Adipose tissue (tissue), 3 donors: ENCODE results near the gene OR52B2. TPM values are rescaled to one million over a fixed set of nuclear protein-coding genes. Genes with fewer than 3 reads are reported as not detected.

Experiments used
- H3K27ac ChIP-seq: one replicate; pipeline ENCODE4 v1.5.1; 2013; ENCODE audit warnings: low read depth, low read length
- WGBS, 3 donors: extraction: QIAGEN DNeasy Blood & Tissue Kit; methylation state at CpG; one replicate each; pipeline ENCODE4 v1.1.7; 2013; 5-methylcytosine and 5-hydroxymethylcytosine counted together
- polyA plus RNA-seq, 3 donors: library from polyadenylated mRNA; stranded (reverse); fragments of 200-250 nt; gene quantifications; one replicate each; pipeline ENCODE4 v1.2.3, GENCODE V29; 2013
- donor health status: healthy with polysubstance abuse.
- donor health status: Bipolar disorder and iron deficiency.
- donor health status: healthy.

Gene OR52B2
- polyA plus RNA-seq = not detected

DNA sequence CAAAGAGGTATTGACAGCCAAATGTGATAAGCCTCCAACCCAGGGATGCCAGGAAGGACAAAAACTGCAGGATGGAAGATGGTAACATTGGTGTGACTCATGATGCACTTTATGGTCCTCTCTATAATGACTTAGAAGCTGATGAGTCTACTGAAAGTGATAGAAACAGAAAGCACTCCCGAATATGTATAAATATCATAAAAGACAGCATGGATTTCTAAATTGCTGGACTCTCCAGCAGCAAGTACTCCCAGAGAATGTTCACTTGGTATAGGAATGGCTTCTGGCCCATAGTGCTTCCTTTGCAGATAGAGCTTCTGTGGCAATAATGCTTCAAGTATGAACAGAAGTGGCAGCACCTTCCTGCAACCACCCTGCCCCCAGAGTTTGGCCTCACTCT, at the start of gene OR52B2:
Gene OR52B2 (minus strand): TSS at position 101 of the 400 bp plus-strand sequence. CDS start 0 bp downstream, at position 101.
- no peak within 1 kb of the TSS for H3K27ac ChIP-seq
- 75 to 87% (median 83%) methylated on average over 1 of the region's 1 CpG for WGBS, 3 donors

DNA sequence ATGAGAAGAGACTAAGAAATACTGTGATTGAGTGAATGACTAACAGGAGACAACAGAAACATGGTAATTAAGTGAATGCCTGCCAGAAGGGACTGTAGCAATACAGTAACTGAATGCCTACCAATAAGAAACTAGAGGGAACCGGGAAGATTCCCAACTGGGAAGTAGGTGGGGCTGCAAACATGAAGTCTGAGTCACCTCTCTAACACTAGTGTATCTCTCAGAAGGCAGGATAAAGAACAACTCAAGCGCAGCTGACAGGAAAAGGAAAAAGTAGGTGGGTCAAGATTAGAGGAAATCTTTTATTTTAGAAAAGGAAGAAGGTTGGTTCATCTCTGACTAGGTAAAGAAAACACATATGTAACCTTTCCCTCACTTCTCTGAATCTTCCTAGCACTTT, 49.2 kb upstream of the OR52B2 start:
- no peak overlapping the region for H3K27ac ChIP-seq
- WGBS, 3 donors = 33 to 69% (median 44%) methylated on average over 2 of the region's 2 CpGs

DNA sequence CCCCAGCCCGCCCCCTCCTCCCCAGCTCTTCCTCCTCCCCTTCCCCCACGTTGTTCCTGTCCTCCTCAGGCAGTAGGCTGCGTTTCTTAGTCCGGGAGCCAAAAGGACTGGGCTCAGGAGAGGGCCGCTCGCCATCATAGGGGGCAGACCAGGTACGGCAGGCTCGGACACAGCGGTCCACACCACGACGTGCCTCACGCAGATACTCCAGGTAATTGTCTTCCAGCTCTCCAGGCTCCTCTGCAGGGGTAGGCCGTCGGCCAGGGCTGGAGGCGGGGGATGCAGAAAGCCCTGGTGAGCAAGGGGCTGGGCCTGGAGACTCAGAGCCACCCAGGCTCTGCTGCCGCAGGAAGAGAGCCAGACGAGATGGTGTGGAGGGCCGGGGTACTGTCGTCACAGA, 47.6 kb upstream of the OR52B2 start:
- H3K27ac ChIP-seq = no peak overlapping the region
- 89 to 94% (median 93%) methylated on average over 18 to 19 of the region's 19 CpGs for WGBS, 3 donors

DNA sequence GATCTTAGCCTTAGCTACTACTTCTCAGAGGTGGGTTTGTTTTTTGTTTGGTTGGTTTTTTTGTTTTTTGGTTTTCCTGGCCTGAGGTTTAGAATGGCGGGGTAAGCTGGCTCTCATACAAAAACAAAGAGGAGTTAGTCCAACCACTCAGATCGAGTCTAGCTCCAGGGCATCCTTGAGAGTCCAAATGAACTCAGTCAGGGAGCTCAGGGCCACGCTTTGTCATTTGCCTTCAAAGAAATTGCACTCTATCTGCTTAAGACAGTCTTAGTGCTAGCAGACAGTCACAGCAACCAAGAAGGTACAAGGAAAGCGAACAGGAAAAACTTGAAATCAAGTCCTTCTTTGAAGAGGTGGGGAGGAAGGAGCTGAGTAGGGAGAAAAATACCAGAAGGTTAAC, 46.4 kb upstream of the OR52B2 start:
- 91 to 95% (median 93%) methylated on average over 4 of the region's 4 CpGs for WGBS, 3 donors

DNA sequence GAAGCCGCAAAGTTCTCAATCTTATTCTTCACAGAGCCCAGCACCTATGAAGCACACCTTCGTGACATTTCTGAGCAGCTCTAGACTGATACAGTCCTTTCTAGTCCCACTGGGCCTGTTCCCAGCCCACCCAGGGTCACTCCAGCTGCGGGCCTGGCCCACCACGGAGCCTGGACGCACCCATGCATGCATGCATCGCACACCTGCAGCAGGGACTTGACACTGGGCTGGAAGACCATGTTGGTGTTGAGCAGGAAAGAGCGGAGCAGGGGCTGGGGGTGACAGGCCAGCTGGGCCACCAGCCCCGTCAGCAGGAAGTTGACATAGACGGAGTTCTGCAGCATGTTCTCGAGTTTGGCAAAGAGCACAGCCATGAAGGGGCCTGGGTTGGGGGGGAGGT, 44.4 kb upstream of the OR52B2 start:
- no peak overlapping the region for H3K27ac ChIP-seq
- WGBS, 3 donors = 95 to 98% (median 96%) methylated on average over 10 of the region's 10 CpGs

More for the DNA sequence above, 46.4 kb upstream of the OR52B2 start:
- no peak overlapping the region for H3K27ac ChIP-seq

DNA sequence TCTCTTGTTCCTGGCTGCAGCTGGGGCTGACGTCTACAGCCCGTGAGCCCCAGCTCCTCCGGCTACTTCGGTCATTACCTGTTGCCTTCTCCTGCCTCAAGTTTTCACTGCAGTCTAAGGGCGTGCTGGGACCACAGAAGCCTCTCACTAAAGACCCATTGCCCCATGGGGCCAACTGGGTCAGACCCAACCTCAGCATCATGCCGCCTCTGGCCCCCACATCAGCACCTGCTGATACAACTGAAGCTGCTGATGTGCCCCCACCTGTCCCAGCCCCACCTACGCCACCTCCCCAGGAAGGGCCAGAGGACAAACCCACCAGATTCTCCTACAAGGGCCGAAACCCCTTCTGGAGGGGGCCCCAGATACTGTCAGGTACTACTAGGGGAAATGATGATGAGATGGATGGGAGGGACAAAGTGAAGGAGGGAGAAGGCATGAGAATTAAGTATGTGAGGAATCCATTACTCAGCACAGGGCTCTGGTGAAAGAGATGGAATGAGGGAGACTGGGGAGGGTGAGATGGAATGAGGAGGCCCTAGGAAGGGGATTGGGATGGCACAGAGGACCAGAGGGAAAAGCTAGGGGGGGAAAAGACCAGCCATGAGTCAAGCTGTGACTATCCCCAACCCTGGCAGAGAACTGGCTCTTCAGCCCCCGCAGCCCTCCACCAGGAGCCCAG, 40.3 kb upstream of the OR52B2 start:
- no peak overlapping the region for H3K27ac ChIP-seq
- WGBS, 3 donors = 96 to 99% (median 98%) methylated on average over 9 of the region's 9 CpGs

DNA sequence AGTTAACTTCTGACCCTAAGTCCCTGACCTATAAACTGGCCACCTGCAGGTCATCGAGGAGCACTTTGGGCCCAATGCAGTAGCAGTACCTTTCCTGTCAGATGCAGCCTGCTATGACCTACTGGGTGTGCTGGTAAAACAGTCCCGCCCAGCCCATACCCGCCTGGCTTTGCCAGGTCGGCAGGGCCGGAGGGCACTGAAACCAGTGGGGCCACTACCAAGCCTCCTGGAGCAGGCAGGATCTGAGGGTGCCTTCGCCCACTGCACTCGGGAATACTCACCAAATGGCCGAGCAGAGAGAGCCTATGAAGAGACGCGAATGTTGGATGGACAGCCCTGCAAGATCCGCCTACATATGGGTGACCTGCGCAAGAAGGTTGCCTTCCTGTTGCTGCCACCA, 39.7 kb upstream of the OR52B2 start:
- 94 to 97% (median 94%) methylated on average over 12 of the region's 12 CpGs for WGBS, 3 donors
- no peak overlapping the region for H3K27ac ChIP-seq

DNA sequence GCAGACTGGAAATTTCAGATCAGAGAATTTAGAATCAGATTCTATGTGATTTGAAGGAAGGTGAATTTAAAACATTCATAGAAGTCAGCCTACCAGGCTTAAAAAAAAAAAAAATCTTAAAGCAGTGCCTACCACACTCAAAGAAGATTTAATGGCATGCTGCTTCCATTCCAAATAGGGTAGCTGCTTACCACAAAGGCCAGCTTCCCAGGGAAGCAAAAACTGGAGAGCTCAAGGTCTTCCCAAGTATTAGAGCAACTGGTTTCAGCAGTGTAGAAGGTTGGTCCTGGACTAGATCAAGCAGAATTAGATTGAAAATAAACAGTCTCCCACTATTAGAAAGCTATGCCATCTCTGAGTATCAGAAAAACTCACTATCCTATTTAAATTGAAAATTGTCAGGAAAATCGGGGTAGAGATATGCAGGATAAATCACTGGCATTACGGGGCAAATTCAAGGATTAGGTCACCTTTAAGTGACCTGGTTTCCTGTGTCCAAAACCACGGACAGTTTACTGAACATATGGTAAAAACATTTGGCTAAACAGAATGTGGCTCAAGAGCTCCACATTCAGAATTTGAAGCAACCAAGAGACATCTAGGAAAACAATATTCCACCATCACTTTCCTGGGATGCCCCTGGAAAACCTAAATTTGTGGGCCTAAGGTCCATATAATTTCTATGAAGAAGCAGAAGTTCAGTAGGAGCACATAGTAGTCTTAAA, 36.5 kb upstream of the OR52B2 start:
- 61 to 93% (median 67%) methylated on average over 3 of the region's 3 CpGs for WGBS, 3 donors
- no peak overlapping the region for H3K27ac ChIP-seq

DNA sequence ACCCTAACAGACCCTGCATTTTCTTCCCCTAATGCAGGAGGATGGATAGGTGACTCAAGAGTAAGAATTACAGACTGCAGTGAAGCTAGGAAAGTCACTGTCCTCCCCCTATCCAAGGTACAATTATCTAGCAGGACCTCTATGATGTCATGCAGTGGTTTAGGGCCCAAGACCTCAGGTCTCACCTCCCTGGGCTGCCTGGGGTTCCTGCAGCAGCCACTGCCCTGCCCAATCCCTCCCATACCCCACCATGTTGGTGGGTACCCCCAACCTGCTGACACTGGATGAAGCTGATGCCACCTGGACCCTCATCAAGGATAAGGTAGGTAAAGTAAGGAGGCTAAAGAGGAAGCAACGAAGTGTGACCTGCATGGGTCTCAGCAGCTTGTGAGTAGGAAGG, 35.2 kb upstream of the OR52B2 start, which contains the start of gene C11orf42:
Gene C11orf42 (plus strand): TSS at position 192 of the 400 bp plus-strand sequence. CDS start 59 bp downstream, at position 251.
- H3K27ac ChIP-seq = no peak within 1 kb of the TSS
- 93 to 100% (median 95%) methylated on average over 1 of the region's 1 CpG for WGBS, 3 donors

DNA sequence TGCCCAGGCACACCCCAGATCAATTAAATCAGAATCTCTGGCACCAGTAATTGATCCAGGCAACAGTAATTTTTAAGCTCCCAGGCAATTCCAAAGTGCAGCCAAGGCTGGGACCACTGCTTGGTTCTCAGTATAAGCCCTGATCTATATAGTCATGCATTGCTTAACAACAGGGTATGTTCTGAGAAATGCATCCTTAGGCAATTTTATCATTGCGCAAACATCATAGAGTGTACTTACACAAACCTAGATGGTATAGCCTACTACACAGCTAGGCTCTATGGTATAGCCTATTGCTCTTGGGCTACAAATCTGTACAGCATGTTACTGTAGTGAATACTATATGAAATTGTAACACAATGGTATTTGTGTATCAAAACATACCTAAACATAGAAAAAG, 34.6 kb upstream of the OR52B2 start:
- 64 to 100% (median 78%) methylated on average over 1 of the region's 1 CpG for WGBS, 3 donors

DNA sequence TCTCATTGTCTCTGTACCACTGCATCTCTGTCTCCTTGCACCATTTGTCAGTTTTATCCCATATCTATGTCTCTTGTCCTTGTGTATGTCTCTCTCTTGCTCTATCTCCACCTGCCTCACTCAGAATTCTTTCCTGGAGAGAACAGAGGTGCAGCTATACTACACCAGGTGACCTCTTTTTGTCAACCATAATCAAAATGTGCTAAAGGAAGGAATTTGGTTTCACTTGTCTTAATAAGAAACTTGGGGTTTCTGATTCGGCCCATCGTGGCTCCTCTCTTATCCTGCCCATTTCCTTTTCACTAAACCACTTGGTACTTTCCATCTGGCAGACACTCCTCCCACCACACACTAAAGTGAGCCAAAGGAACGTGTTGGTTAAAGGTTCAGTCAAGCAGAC, 33.2 kb upstream of the OR52B2 start:
- H3K27ac ChIP-seq = no peak overlapping the region
- 48 to 78% (median 51%) methylated on average over 3 of the region's 3 CpGs for WGBS, 3 donors

More for the DNA sequence above, 34.6 kb upstream of the OR52B2 start:
- no peak overlapping the region for H3K27ac ChIP-seq

DNA sequence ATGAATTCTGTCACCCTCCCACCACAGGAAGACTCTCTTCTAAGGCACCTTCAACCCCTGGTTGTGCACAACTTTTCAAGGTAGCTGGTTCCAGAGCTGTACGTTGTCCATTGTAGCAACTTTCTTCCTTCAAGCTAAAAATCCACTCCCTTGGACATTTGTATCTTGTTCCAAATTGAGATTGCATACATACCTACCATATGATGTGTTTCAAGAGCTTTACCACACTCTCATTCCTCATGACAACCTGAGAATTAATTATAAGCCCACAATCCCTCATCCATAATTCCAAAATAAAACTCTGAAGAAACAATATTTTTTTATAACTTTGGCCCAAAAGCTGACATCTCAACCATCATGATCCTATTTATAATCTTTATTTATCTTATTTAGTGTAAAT, 31.9 kb upstream of the OR52B2 start:
- no peak overlapping the region for H3K27ac ChIP-seq
- WGBS, 3 donors = 67 to 97% (median 89%) methylated on average over 1 of the region's 1 CpG

DNA sequence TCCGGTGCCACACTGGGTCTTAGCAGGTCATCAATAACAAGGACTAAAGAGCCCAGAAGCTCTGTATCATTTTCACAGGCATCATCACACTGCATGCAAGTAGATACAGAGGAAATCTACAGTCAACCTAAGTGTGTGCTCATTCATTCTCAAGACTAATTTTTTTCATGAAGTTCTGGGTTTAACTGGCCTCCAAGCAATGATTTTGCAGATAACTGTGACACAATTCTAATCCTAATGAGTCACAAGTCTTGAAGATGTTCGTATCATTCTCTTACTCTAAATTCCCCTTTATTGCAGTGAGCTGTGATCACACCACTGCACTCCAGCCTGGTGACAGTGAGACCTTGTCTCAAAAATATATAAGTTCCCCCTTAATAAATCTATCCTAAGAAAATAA, 31.4 kb upstream of the OR52B2 start:
- WGBS, 3 donors = 50 to 88% (median 63%) methylated on average over 2 of the region's 2 CpGs
- peak overlapping the region; percentile 60 for H3K27ac ChIP-seq

DNA sequence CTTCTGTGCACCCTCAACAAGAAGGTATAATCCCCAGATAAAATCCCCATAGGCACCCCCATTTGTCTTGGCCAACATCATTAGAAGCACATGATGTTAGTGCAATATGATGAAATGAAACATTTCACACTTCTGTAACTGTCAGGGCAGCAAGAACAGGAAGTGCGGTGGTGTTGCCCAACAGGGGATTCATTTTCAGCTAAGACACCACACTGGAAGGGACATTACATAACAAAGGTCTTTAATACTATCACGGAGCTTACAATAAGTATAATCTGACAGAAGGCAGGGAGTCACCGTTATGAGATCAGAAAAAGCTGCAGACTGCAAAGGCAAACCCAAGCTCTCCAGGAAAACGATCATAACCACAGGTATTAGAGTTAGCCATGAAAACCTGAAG, 30.8 kb upstream of the OR52B2 start:
- peak overlapping the region; percentile 60 for H3K27ac ChIP-seq
- 42 to 65% (median 52%) methylated on average over 4 of the region's 4 CpGs for WGBS, 3 donors

DNA sequence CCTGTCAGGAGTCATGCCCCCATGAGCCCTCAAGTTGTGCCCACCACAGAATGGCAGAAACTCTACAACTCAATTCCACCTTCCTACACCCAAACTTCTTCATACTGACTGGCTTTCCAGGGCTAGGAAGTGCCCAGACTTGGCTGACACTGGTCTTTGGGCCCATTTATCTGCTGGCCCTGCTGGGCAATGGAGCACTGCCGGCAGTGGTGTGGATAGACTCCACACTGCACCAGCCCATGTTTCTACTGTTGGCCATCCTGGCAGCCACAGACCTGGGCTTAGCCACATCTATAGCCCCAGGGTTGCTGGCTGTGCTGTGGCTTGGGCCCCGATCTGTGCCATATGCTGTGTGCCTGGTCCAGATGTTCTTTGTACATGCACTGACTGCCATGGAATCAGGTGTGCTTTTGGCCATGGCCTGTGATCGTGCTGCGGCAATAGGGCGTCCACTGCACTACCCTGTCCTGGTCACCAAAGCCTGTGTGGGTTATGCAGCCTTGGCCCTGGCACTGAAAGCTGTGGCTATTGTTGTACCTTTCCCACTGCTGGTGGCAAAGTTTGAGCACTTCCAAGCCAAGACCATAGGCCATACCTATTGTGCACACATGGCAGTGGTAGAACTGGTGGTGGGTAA, 29.2 kb upstream of the OR52B2 start, which contains the start of gene OR52W1:
Gene OR52W1 (plus strand): TSS at position 51 of the 637 bp plus-strand sequence. CDS start 0 bp downstream, at position 51.
- H3K27ac ChIP-seq = no peak within 1 kb of the TSS
- WGBS, 3 donors = 98 to 100% (median 99%) methylated on average over 5 of the region's 5 CpGs

DNA sequence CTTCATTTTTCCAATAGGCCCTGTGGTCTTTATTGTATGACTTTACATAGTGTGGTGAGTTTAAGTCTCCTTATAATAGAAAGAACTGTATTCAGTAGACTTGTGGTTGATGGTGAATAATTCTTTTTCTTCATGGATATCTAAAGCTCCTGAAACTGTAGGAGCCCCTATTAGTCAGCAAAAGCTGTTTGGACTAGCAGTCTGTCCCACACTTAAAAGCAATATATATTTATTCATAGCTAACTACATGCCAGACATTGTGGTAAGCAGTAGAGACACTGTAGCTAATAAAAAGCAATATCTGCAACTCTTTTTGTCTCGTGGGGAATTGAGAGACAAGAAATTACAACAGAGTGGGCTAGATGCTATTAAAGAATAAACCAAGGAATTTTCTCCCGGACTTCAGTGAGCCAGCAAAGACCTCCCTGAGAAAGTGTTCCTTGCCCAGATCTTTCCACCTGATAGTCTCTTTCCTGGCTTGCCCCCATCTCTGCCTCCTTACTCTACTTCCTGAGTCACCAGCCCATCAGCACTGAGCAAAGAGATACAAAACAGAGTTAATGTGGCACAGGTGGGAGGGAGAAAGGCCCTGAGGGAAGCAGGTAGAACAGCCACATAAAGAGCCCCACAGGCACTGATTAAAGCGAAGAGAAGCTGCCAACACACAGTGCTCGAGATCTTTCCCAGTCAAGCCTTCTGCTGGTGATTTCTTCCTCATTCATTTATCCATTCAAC, 27.5 kb upstream of the OR52B2 start:
- H3K27ac ChIP-seq = no peak overlapping the region
- WGBS, 3 donors = 83 to 85% (median 84%) methylated on average over 4 of the region's 4 CpGs

DNA sequence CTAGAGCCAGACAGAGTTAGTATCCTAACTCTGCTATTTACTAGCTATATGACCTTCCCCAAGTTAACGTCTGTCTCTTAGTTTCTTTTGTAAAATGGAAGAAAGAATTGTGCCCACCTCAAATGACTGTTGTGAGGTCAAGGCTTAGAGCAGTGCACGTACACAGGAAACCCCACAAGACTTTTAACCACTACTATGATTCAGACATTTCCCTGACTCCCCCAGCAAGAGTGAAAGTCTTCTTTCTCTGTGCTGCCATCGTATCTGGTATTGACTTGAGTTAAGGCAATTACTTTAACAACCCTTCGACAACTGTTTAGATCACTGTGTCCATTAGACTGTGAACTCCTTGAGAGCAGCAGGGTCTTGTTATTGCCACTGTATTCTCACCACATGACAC, 26.3 kb upstream of the OR52B2 start:
- no peak overlapping the region for H3K27ac ChIP-seq
- 42 to 57% (median 44%) methylated on average over 4 of the region's 4 CpGs for WGBS, 3 donors

DNA sequence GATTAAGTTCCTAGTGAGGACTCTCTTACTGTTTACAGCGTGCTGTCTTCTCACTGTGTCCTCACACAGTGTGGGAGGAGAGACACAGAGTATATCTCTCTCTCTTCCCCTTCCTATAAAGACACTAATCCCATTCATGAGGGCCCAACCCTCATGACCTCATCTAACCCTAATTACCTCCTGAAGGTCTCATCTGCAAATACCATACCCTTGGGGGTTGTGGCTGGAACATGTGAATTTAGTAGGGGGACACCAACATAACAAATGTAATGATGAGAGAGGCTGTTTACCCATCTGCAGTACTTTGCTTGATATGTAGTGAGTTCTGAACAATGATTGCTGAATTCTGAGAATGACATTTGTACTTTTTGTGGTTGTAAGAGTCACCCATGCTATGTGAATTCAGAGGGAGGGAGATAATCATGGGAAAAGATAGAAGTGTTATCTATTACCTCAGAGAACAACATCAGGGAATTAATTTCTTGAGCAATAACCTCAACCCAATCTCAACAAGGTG, 24.0 kb upstream of the OR52B2 start:
- 74 to 76% (median 75%) methylated on average over 1 of the region's 1 CpG for WGBS, 3 donors

More for the DNA sequence above, 24.0 kb upstream of the OR52B2 start:
- no peak overlapping the region for H3K27ac ChIP-seq
